Fibroblast of lung (primary cell): ENCODE results near the gene VCP.
"Not testable (repeated sequence)": the region's sequence is repeated elsewhere in the genome, so short reads cannot be mapped to it uniquely, and the experiment has no call there.

Experiments
- CTCF ChIP-seq, 2 donors: IDR thresholded peaks in 1 of 2; conservative IDR thresholded peaks in 1 of 2; 1 replicate in 1 of 2; 2 replicates in 1 of 2; pipeline ENCODE4 v1.5.1; 2011 to 2012; ENCODE audit warnings: low read length in 2 of 2, control low read depth in 1 of 2, inconsistent platforms in 1 of 2, low read depth in 1 of 2, mild to moderate bottlenecking in 1 of 2
- EZH2 ChIP-seq: IDR thresholded peaks from 2 replicates; pipeline ENCODE4 v1.5.1; 2012; ENCODE audit warnings: low read length, control low read depth, mild to moderate bottlenecking; ENCODE audit errors: missing control alignments

- TF ChIP-seq EZH2; CTCF (conservative IDR thresholded peaks at IDR 0.05 in 1 of 2, IDR thresholded peaks at IDR 0.05 in 1 of 2; ENCODE audit: low read depth in 1 of 2, low read length in 2 of 2): not testable (repeated sequence)
Observed at GRCh38 chr9:35023443-35023842, 49.0 kb downstream of the VCP start.
